Left kidney (tissue), 2 donors: ENCODE results near the gene TMEM62. TPM values are rescaled to one million over a fixed set of nuclear protein-coding genes. Genes with fewer than 3 reads are reported as not detected.
"Not testable (repeated sequence)": the region's sequence is repeated elsewhere in the genome, so short reads cannot be mapped to it uniquely, and the experiment has no call there.

Experiments
- DNase-seq: peaks from one replicate; pipeline ENCODE4 v3.0.0-alpha.2; 2013
- polyA plus RNA-seq: library from polyadenylated mRNA; unstranded; fragments of 120-200 nt; gene quantifications from one replicate; pipeline ENCODE4 v1.2.1, GENCODE V29; 2013; ENCODE audit not compliant: insufficient read length

Gene TMEM62
- polyA plus RNA-seq, 1 donor: 18.1 TPM

DNA sequence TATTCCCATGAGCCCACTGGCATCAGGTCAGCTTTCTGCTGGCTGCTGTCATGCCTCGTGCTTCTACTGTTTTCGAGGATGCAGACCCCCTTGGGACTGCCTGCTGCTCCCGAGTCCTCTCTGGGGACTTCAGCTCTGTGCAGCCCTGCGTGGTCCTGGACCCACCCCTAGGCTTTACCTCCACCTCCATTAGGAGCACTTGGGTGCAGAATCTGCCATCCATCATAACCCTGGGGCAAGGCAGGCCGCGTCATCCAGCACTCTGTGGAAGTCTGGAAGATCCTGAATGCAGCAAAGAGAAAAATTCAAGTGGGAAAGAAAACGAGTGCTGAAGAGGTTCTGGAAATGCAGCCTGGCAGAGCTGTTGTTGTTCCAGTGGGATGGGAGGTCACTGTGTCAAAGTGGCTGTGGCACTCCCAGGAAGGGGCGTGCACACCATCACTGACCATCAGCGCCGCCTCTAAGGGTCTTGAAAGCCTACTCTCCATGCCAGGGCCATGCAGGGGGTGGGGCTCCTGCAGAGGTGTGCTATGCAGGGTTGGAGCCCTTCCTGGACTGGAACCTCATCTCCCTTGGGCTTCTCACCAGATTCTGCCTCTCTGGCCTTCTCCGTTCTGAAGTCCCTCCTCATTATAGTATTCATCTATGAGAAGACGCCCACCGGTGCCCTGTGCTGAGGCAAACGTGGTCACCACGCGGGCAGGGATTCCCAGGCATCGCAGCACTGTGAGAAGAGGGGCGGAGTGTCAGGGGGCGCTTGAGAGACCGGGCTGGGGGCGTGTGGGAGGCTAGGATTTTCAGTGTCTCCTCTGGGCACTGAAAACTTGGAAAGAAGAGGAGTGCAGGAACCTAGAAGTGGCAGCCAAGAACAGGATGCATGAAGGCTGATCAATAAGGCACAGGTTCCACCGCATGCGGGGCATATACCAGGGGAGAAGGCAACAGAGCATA lies 74.9 kb downstream of the TMEM62 start:
- no peak for DNase-seq

GRCh38 chr15:43209059-43209824 lies 75.9 kb downstream of the TMEM62 start:
- DNase-seq: no peak

GRCh38 chr15:43210172-43210745 lies 76.9 kb downstream of the TMEM62 start:
- DNase-seq: no peak

DNA sequence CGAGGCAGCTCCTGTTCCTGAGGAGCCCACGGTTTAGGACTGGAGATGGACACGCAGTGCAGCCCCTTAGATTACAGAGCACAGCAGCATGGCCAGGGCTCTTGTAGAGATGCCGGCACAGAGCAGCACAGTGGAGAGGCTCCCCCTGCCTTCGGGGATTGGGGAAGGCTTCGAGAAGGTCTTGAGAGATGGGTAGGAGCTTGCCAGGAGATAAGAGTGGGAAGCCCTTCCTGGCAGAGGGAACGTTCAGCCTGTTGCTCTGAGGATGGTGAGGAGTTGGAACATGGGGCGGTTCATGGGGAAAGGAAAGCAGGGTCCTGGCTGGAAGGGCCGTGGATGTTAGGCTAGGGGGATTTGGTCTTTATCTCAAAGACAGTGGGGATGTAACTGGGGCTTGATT lies 77.4 kb downstream of the TMEM62 start:
- no peak for DNase-seq

DNA sequence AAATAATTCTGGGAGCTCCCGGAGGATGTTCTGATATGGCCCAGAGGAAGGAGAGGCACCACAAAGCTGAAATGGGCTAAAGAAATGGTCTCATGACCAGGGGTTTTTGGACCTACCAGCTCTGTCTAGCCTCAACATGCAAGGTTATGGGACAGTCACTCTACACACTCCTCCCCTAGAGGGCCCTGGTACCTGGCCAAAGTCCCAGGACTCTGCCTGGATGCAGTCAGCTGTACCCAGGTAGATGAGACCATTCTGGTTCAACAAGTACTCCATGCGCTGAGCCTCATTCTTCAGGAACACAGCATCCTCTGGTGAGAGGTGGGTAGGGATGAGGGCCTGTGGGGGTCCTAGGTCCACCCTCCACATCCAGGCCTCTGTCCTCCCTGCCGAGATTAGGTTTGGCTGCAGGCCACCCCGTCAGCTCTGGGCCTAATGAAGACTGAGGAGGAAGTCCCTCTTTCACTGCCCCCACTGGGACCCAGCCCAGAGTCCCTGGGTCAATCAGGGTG lies 77.9 kb downstream of the TMEM62 start:
- DNase-seq: no peak

GRCh38 chr15:43212299-43212698 lies 78.9 kb downstream of the TMEM62 start:
- no peak for DNase-seq

DNA sequence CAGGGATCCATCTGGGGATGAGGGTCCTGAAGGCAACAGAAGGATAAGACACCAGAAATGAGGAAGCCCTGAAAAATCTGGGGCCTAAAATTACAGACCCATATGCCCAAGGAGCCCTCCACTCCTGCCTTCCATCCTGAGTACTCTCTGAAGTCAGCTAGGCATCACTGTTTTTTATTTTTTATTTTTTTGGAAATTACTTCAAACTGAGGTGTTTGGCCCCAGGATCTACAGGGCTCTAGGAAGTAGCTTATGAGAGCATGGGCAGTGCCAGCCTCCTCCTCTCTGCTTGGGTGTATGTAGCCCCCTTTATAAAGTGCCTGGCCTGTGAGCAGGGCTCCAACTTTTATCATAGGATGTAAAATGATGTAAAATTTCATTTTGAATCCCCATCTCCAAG lies 79.6 kb downstream of the TMEM62 start:
- no peak for DNase-seq

- no peak for DNase-seq
Measured at GRCh38 chr15:43213466-43213865, 80.1 kb downstream of the TMEM62 start.

DNA sequence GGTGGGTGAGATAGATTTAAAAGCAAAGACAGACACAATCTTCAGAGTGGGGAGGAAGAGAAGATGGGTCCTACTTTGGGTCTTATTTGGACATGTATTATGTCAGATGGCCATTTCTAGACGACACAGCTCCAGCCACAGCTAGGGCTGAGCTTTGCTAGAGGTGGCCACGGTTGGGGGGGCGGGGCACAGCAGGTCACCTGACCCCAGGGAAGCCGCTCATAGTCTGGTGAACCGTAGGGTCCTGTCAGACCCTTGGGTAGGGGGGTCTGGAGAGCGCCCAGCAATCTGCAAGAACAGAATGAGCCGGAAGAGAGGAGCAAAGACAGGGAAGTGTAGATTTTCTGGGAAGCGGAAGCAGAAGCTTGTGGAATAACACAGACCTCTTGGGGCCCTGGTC lies 80.8 kb downstream of the TMEM62 start:
- DNase-seq: no peak

- no peak for DNase-seq
Measured at GRCh38 chr15:43214592-43215295, 81.4 kb downstream of the TMEM62 start.

GRCh38 chr15:43215961-43216360 lies 82.6 kb downstream of the TMEM62 start:
- DNase-seq: no peak

- peak; percentile 14 for DNase-seq
Measured at GRCh38 chr15:43218908-43219706, 85.7 kb downstream of the TMEM62 start.

DNA sequence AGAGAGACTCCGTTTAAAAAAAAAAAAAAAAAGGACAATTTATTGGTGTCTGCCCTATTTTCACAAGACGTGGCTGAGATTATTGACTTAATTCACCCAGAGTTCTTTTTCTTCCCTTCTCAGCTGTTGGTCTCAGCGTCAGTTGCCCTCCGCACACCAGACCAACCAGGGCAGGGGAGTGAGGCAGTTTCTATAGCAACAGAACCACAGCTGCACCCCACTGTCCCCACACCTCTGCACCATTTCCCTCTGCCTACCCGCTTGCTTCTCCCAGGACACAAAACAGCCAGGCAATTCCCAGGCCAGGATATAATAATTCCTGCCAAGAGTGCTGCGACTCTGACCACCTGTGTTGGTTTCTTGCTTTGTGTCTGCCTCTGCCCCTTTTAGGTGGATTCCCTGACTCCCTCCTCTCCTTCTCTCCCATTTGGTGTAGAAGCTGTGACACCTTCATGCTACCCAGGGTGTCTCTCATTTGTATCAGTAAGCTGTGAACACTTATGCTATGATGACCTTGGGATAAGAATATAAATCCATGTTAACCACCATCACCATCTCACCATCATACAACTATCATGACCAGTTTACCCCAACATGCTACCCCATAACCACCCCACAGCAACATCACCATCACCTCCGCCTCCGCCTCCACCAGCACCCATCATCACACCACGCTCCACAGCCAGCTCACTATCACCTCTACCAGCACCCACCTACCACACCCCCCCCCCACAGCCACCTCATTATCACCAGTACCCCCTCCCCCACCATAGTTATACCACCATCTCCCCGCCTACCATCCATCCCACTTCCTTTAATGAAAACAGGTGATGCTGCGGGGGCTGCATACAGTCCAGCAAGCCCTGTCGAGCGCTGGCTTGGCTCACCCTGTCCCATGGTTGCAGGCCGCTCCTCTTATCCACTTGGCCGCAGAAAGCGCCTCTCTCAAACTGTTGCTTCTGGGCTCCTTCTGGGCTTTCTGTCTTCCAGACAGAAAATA lies 86.8 kb downstream of the TMEM62 start:
- no peak for DNase-seq

DNA sequence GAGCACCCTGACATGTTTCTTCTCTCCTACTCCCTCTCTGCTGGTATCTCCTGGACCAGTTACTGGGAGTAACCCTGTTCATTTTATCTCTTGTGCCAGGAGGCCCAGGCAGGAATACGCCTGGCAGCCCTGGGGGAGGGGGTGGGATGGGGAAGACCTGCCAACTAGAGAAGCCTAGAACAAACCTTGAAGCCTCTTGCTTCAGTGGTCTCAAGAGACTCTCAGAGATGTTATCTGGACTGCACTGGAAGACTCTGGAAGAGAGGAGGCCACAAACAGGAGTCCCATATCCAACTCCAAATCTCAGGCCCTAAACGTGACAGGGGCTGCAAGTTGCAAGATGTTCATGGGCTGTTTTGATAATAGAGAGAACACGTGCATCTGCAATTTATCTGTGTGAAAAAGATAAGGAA lies 87.6 kb downstream of the TMEM62 start, which contains the start of gene EPB42:
TSS of gene EPB42 (minus strand) at position 28 of the 413 bp plus-strand sequence. CDS start 193 bp downstream, outside the sequence.
- no peak for DNase-seq

DNA sequence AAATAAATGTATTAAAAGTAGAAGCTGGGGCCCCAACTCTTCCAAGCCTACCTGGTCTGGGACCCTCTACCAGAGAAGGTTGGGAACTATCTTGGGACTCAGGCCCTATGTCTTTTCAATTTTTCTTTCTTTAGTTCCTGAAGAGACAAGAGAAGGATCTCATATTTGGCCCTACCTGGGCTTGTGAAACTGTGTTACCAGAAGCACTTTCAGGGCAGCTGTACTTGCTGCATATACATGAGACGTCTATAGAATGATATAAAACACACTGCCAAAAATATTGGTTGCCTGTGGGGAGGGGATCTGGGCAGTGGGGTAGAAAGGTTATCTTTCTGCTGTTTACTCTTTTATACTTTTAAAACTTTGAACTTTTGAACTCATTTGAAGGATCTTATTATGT lies 88.0 kb downstream of the TMEM62 start:
- no peak for DNase-seq

GRCh38 chr15:43225201-43225949 lies 92.0 kb downstream of the TMEM62 start:
- peak; percentile 62 for DNase-seq

GRCh38 chr15:43225950-43226255 lies 92.5 kb downstream of the TMEM62 start:
- DNase-seq: not testable (repeated sequence)

- DNase-seq: no peak
Measured at GRCh38 chr15:43226436-43227305, 93.3 kb downstream of the TMEM62 start.
